Endothelial cell of umbilical vein (primary cell): ENCODE data around the gene PYROXD2. TPM values are rescaled to one million over a fixed set of nuclear protein-coding genes. Genes with fewer than 3 reads are reported as not detected.

Experiments used
- BruUV-seq: library from RNA; stranded (reverse); fragments of 400-500 nt; replicated peaks from 2 replicates; lab custom pipeline; 2021; lab: Mats Ljungman, UMichigan
- CTCF ChIA-PET: fragments of 300-600, 350-600 bp; sonication (Branson Sonifier 250); formaldehyde crosslinking; loops from one replicate; lab custom pipeline; 2021; ENCODE audit warnings: antibody characterized with exemption, inconsistent platforms; lab: Charles Lee
- POLR2A ChIA-PET: fragments of 300-600, 350-600 bp; sonication (Branson Sonifier 250); formaldehyde crosslinking; loops from one replicate; lab custom pipeline; 2021; ENCODE audit warnings: antibody characterized with exemption, inconsistent platforms; lab: Charles Lee
- DNase-seq: peaks from one replicate; pipeline ENCODE4 v3.0.0-alpha.2; 2011; ENCODE audit warnings: low read depth, low spot score
- FAIRE-seq: peaks from 2 replicates; lab custom pipeline; 2011; peaks lifted over from hg19 to GRCh38; lab: Jason Lieb, UNC
- H2AFZ ChIP-seq: 2 replicates; pipeline ENCODE4 v1.6.0; 2012; ENCODE audit warnings: low read depth, low read length, control low read depth, inconsistent platforms
- H3K27ac ChIP-seq: 2 replicates; pipeline ENCODE4 v1.5.1; 2011; ENCODE audit warnings: low read depth, mild to moderate bottlenecking, control low read depth, low read length, moderate library complexity; ENCODE audit not compliant: insufficient read depth
- H3K27me3 ChIP-seq, 2 experiments: 2 replicates each; pipeline versions ENCODE4 v1.6.0 to v1.6.1; 2011; ENCODE audit warnings: low read length in 2 of 2, mixed read lengths in 1 of 2; ENCODE audit not compliant: control insufficient read depth in 2 of 2, insufficient read depth in 2 of 2
- H3K36me3 ChIP-seq, 2 experiments: 2 replicates in 1 of 2; 3 replicates in 1 of 2; pipeline ENCODE4 v1.5.1; 2011; ENCODE audit warnings: low read length in 2 of 2, mild to moderate bottlenecking in 1 of 2, moderate library complexity in 1 of 2; ENCODE audit not compliant: control insufficient read depth in 2 of 2, insufficient read depth in 2 of 2; ENCODE audit errors: extremely low read depth in 1 of 2
- H3K4me1 ChIP-seq: 3 replicates; pipeline ENCODE4 v1.5.1; 2011; ENCODE audit warnings: mild to moderate bottlenecking, low read length; ENCODE audit not compliant: control insufficient read depth, insufficient read depth; ENCODE audit errors: extremely low read depth
- H3K4me2 ChIP-seq: 2 replicates; pipeline ENCODE4 v1.6.1; 2011; ENCODE audit warnings: low read length, control low read depth, mixed read lengths; ENCODE audit not compliant: insufficient read depth
- H3K4me3 ChIP-seq, 3 experiments: fragments of 200-600 bp in 1 of 3; sonication (generic), shearing (Covaris generic) in 1 of 3; replicated peaks in 1 of 3; 2 replicates each; pipeline ENCODE4 v1.5.1; 2011 to 2016; ENCODE audit warnings: control low read depth in 3 of 3, low read length in 3 of 3, mild to moderate bottlenecking in 2 of 3, inconsistent platforms in 1 of 3, low read depth in 1 of 3, moderate library complexity in 1 of 3; ENCODE audit not compliant: insufficient read depth in 1 of 3
- H3K79me2 ChIP-seq: 2 replicates; pipeline ENCODE4 v1.6.0; 2012; ENCODE audit warnings: low read length, inconsistent platforms; ENCODE audit not compliant: control insufficient read depth, insufficient read depth
- H3K9ac ChIP-seq: replicated peaks from 2 replicates; pipeline ENCODE3; 2011; ENCODE audit warnings: low read length, control low read depth; ENCODE audit not compliant: insufficient read depth; ENCODE audit errors: extremely low read depth
- H3K9me1 ChIP-seq: replicated peaks from 3 replicates; pipeline ENCODE4 v1.6.0; 2011; ENCODE audit warnings: mild to moderate bottlenecking, low read length; ENCODE audit not compliant: control insufficient read depth, insufficient read depth; ENCODE audit errors: extremely low read depth
- H3K9me3 ChIP-seq: replicated peaks from 2 replicates; pipeline ENCODE4 v1.5.1; 2012; ENCODE audit warnings: low read length, inconsistent platforms; ENCODE audit not compliant: control insufficient read depth, insufficient read depth
- H4K20me1 ChIP-seq: replicated peaks from 2 replicates; pipeline ENCODE3; 2011; ENCODE audit warnings: mild to moderate bottlenecking, low read length; ENCODE audit not compliant: control insufficient read depth, insufficient read depth; ENCODE audit errors: extremely low read depth
- EZH2 ChIP-seq: IDR thresholded peaks from 2 replicates; pipeline ENCODE4 v1.6.1; 2012; ENCODE audit warnings: borderline replicate concordance, low read depth, mild to moderate bottlenecking, moderate library complexity, low read length, inconsistent platforms; ENCODE audit not compliant: severe bottlenecking
- FOS ChIP-seq: IDR thresholded peaks from 2 replicates; pipeline ENCODE4 v1.6.1; 2011; ENCODE audit warnings: mild to moderate bottlenecking, low read length, moderate library complexity, borderline replicate concordance; ENCODE audit not compliant: insufficient read depth
- GATA2 ChIP-seq: IDR thresholded peaks from 2 replicates; pipeline ENCODE4 v1.7.0; 2011; ENCODE audit warnings: low read depth, mild to moderate bottlenecking, moderate library complexity, mixed read lengths, low read length; ENCODE audit not compliant: insufficient read length, insufficient read depth
- JUN ChIP-seq: IDR thresholded peaks from 2 replicates; pipeline ENCODE4 v1.6.1; 2011; ENCODE audit warnings: borderline replicate concordance, low read depth; ENCODE audit not compliant: insufficient read length, insufficient read depth
- MYC ChIP-seq: IDR thresholded peaks from one replicate; pipeline ENCODE4 v1.6.1; 2011; ENCODE audit warnings: mild to moderate bottlenecking, low read depth, low read length
- POLR2A ChIP-seq: IDR thresholded peaks from 2 replicates; pipeline ENCODE4 v1.6.1; 2012; ENCODE audit warnings: low read depth, mild to moderate bottlenecking, control low read depth, low read length
- POLR2AphosphoS5 ChIP-seq: IDR thresholded peaks from 2 replicates; pipeline ENCODE4 v1.6.1; 2012; ENCODE audit warnings: low read depth, mild to moderate bottlenecking, control low read depth, low read length, moderate library complexity; ENCODE audit not compliant: insufficient read depth
- dilution Hi-C: fragments of 300-500 bp; cut with MboI; formaldehyde crosslinking; loops from one replicate; pipeline ENCODE4 v1.15.0; 2019; ENCODE audit warnings: low sequenced_read_pairs; ENCODE audit not compliant: extremely low pct_ligation_motif_present
- intact Hi-C: fragments of 100-400 bp; cut with micrococcal nuclease; formaldehyde crosslinking; loops from one replicate; pipeline ENCODE4 v1.10.0; 2022
- polyA plus RNA-seq, 4 experiments: library from polyadenylated mRNA; depleted of rRNA in 3 of 4; stranded (reverse) in 3 of 4; unstranded in 1 of 4; fragments of >200 nt; gene quantifications; 2 replicates each; pipeline versions ENCODE4 v1.2.1 to v1.2.3, GENCODE V29; 2011 to 2012; ENCODE audit warnings: missing spikeins in 1 of 4
- total RNA-seq: library from RNA; stranded (reverse); gene quantifications from 2 replicates; pipeline ENCODE4 v1.2.3, GENCODE V29; 2021
- TF ChIP-seq, protein P1 (sequence below), 2 donors: IDR thresholded peaks; 1 replicate in 1 of 2; 2 replicates in 1 of 2; pipeline ENCODE4 v1.5.1; 2011; ENCODE audit warnings: low read length in 2 of 2, mild to moderate bottlenecking in 2 of 2, moderate library complexity in 2 of 2, control low read depth in 1 of 2, inconsistent platforms in 1 of 2, low read depth in 1 of 2; ENCODE audit not compliant: insufficient read depth in 1 of 2; ENCODE audit errors: extremely low read depth in 1 of 2
- TF ChIP-seq, protein P2 (sequence below): IDR thresholded peaks from 2 replicates; pipeline ENCODE4 v1.6.1; 2011; ENCODE audit not compliant: insufficient read depth, insufficient read length

PYROXD2 gene
- total and polyA plus RNA-seq, 2 donors (not counting 3 experiments of a cell fraction or from before 2014, with no cell fraction given) = 7.0 to 13.7 TPM

DNA sequence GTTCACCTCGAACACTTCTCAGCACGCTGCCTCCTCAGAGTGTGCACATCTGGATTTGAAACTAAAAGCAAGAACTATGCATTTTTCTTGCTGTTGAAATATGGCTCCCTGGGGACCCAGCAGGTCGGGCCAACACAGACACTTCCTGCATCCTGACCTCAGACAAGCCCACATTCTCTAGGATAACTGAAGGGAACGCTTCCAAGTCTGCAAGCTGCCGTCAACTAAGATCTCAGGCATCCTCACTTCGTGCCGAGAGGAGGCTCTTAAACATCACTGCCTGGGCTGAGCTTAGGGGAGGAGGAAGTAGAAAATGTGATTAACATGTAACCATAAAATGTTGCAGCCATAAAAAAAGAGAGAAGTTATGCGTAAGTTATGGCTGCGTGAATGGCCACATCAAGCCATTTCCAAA, 65.5 kb downstream of the PYROXD2 start:
- Histone ChIP-seq H3K4me2 (no peak overlapping the region), H3K27ac (no peak overlapping the region), H3K27me3 (peaks cover 27 to 34% of the 10 kb centered on the region in 2 experiments), H3K4me1 (peaks cover 19% of the 10 kb centered on the region), H3K4me3 (no peak overlapping the region), H2AFZ (no peak overlapping the region), H3K9me3 (no peaks in the 10 kb centered on the region), H3K36me3 (no peaks in the 10 kb centered on the region), H3K9ac (no peak overlapping the region), H4K20me1 (no peaks in the 10 kb centered on the region), H3K79me2 (no peaks in the 10 kb centered on the region), H3K9me1 (no peaks in the 10 kb centered on the region)
- no peak for TF ChIP-seq MYC
- DNase-seq (no peak), FAIRE-seq (no peak)
- dilution Hi-C loops = no loop called here
- intact Hi-C loops = no loop called here
- no TSS peak for BruUV-seq
- POLR2A ChIA-PET = no interaction called here
- CTCF ChIA-PET = no interaction called here

DNA sequence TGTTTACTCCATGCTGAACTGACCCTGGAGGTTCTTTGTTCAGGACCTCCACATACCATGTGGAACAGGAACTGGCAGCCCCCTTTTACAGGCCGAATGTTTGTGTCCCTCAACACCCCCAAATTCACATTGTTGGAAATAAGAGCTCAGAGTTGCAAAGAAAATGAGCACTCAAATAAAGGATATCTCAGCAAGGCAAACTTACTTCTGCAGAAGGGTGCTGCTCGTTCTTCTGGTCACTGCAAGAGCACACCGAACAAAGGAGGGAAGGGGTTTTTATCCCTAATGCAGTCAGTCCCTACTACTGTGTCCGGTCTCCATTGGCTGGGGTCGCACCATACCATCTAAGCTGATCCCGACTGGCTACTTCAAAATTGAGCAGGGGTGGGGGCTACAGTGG, 68.1 kb downstream of the PYROXD2 start:
- no peaks in the 10 kb centered on the region for H3K9me3 ChIP-seq
- CTCF ChIA-PET = no interaction called here
- H3K27ac ChIP-seq = no peak overlapping the region
- no peak overlapping the region for H2AFZ ChIP-seq
- POLR2A ChIA-PET = no interaction called here
- no peak for FAIRE-seq
- H3K79me2 ChIP-seq = no peaks in the 10 kb centered on the region
- H3K9ac ChIP-seq = no peak overlapping the region
- peaks cover 11% of the 10 kb centered on the region for H3K4me1 ChIP-seq
- DNase-seq = no peak
- dilution Hi-C loops = no loop called here
- intact Hi-C loops = no loop called here
- no TSS peak for BruUV-seq
- no peaks in the 10 kb centered on the region for H4K20me1 ChIP-seq
- H3K9me1 ChIP-seq = no peaks in the 10 kb centered on the region
- peaks cover 19 to 24% of the 10 kb centered on the region in 2 experiments for H3K27me3 ChIP-seq
- H3K36me3 ChIP-seq = no peaks in the 10 kb centered on the region
- TF ChIP-seq GATA2 = no peak
- TF ChIP-seq, protein P1, sequence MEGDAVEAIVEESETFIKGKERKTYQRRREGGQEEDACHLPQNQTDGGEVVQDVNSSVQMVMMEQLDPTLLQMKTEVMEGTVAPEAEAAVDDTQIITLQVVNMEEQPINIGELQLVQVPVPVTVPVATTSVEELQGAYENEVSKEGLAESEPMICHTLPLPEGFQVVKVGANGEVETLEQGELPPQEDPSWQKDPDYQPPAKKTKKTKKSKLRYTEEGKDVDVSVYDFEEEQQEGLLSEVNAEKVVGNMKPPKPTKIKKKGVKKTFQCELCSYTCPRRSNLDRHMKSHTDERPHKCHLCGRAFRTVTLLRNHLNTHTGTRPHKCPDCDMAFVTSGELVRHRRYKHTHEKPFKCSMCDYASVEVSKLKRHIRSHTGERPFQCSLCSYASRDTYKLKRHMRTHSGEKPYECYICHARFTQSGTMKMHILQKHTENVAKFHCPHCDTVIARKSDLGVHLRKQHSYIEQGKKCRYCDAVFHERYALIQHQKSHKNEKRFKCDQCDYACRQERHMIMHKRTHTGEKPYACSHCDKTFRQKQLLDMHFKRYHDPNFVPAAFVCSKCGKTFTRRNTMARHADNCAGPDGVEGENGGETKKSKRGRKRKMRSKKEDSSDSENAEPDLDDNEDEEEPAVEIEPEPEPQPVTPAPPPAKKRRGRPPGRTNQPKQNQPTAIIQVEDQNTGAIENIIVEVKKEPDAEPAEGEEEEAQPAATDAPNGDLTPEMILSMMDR (IDR thresholded peaks at IDR 0.05; ENCODE audit: extremely low read depth in 1 of 2, insufficient read depth in 1 of 2, low read depth in 1 of 2, low read length in 2 of 2) = no peak
- no peak for TF ChIP-seq FOS
- TF ChIP-seq POLR2AphosphoS5 = no peak
- TF ChIP-seq, protein P2, sequence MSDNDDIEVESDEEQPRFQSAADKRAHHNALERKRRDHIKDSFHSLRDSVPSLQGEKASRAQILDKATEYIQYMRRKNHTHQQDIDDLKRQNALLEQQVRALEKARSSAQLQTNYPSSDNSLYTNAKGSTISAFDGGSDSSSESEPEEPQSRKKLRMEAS = no peak
- no peak for TF ChIP-seq POLR2A
- TF ChIP-seq MYC = no peak
- TF ChIP-seq JUN = no peak
- TF ChIP-seq EZH2 = no peak
- no peak overlapping the region for H3K4me3 ChIP-seq
- H3K4me2 ChIP-seq = no peak overlapping the region
